Measurements from ENCODE around the gene RIMBP2.

The RIMBP2 gene

GRCh38 chr12:130423136-130423535 is 293.0 kb downstream of the RIMBP2 start (continued):
- TF ChIP-seq ZNF654 (tag by site-specific recombination; IDR thresholded peaks at IDR 0.05; ENCODE audit: low read depth): no peak

- Histone ChIP-seq H3K4me3 (ENCODE audit: low read depth, low read length) (no peak overlapping the region), H3K4me1 (ENCODE audit: control insufficient read depth, insufficient read depth, low read length) (no peaks in the 10 kb centered on the region), H3K27ac (ENCODE audit: extremely low read depth, low read depth, low read length) (no peak overlapping the region), H3K36me3 (ENCODE audit: control insufficient read depth in 2 of 2, insufficient read depth in 1 of 2, low read length in 2 of 2) (no peaks in the 10 kb centered on the region), H3K9me3 (ENCODE audit: control insufficient read depth, insufficient read depth, low read depth, low read length) (no peaks in the 10 kb centered on the region)
- TF ChIP-seq PRDM4 (tag by site-specific recombination; IDR thresholded peaks at IDR 0.05) (no peak), AEBP2 (tag by site-specific recombination; IDR thresholded peaks at IDR 0.05; ENCODE audit: borderline replicate concordance) (no peak), ZBTB7A (tag by site-specific recombination; IDR thresholded peaks at IDR 0.05; ENCODE audit: low read depth) (no peak), KLF7 (tag by site-specific recombination; IDR thresholded peaks at IDR 0.05; ENCODE audit: borderline replicate concordance) (no peak), ZNF157 (tag by site-specific recombination; IDR thresholded peaks at IDR 0.05) (no peak), YY1 (tag by site-specific recombination; IDR thresholded peaks at IDR 0.05) (no peak), GLIS2 (tag by site-specific recombination; IDR thresholded peaks at IDR 0.05) (no peak), HOXD13 (CRISPR knock-in tag; IDR thresholded peaks at IDR 0.05; ENCODE audit: borderline replicate concordance) (no peak)
- ChIA-PET POLR2A (no interaction called here), CTCF (no interaction called here)
Measured at GRCh38 chr12:130422676-130423075, 293.4 kb downstream of the RIMBP2 start.

- Histone ChIP-seq H3K4me3 (ENCODE audit: low read depth, low read length) (no peak overlapping the region), H3K27ac (ENCODE audit: extremely low read depth, low read depth, low read length) (no peak overlapping the region), H3K36me3 (ENCODE audit: control insufficient read depth in 2 of 2, insufficient read depth in 1 of 2, low read length in 2 of 2) (no peaks in the 10 kb centered on the region), H3K4me1 (ENCODE audit: control insufficient read depth, insufficient read depth, low read length) (no peaks in the 10 kb centered on the region), H3K9me3 (ENCODE audit: control insufficient read depth, insufficient read depth, low read depth, low read length) (no peaks in the 10 kb centered on the region)
- TF ChIP-seq ATF2 (tag by site-specific recombination; IDR thresholded peaks at IDR 0.05; ENCODE audit: low read depth) (no peak), ZNF280C (tag by site-specific recombination; IDR thresholded peaks at IDR 0.05) (no peak)
- CTCF ChIA-PET: interaction anchor here (0.7 kb wide), 1 partner anchor 110 kb away, joined by 6 read pairs; no protein-coding TSS in a partner anchor
- POLR2A ChIA-PET: no interaction called here
Measured at GRCh38 chr12:130421896-130422295, 294.2 kb downstream of the RIMBP2 start.

- ChIA-PET POLR2A (no interaction called here), CTCF (no interaction called here)
- TF ChIP-seq ZNF529 (tag by site-specific recombination; IDR thresholded peaks at IDR 0.05; ENCODE audit: insufficient replicate concordance) (no peak), ZNF335 (tag by site-specific recombination; conservative IDR thresholded peaks at IDR 0.05) (no peak), ZNF140 (tag by site-specific recombination; IDR thresholded peaks at IDR 0.05) (no peak), SCRT1 (tag by site-specific recombination; IDR thresholded peaks at IDR 0.05; ENCODE audit: borderline replicate concordance) (no peak), ZNF660 (tag by site-specific recombination; IDR thresholded peaks at IDR 0.05) (no peak), GLI4 (tag by site-specific recombination; IDR thresholded peaks at IDR 0.05) (no peak)
- Histone ChIP-seq H3K27ac (ENCODE audit: extremely low read depth, low read depth, low read length) (no peak overlapping the region), H3K36me3 (ENCODE audit: control insufficient read depth in 2 of 2, insufficient read depth in 1 of 2, low read length in 2 of 2) (no peaks in the 10 kb centered on the region), H3K4me3 (ENCODE audit: low read depth, low read length) (no peak overlapping the region), H3K4me1 (ENCODE audit: control insufficient read depth, insufficient read depth, low read length) (no peaks in the 10 kb centered on the region), H3K9me3 (ENCODE audit: control insufficient read depth, insufficient read depth, low read depth, low read length) (no peaks in the 10 kb centered on the region)
Measured at GRCh38 chr12:130420071-130420470, 296.0 kb downstream of the RIMBP2 start.

Data from HEK293 (cell line).